Mesendoderm (in vitro differentiated cells): ENCODE data around the gene RBMX.
"Not testable (repeated sequence)": the region's sequence is repeated elsewhere in the genome, so short reads cannot be mapped to it uniquely, and the experiment has no call there.

Source experiments
- DNase-seq: peaks from one replicate; pipeline ENCODE4 v3.0.0; 2013
- H2AK5ac ChIP-seq: 2 replicates; pipeline ENCODE4 v1.6.1; 2013; ENCODE audit warnings: low read length, inconsistent platforms
- H2BK120ac ChIP-seq: 2 replicates; pipeline ENCODE4 v1.6.1; 2013; ENCODE audit warnings: low read depth, mild to moderate bottlenecking, low read length, moderate library complexity, mixed read lengths
- H2BK15ac ChIP-seq: replicated peaks from 2 replicates; pipeline ENCODE4 v1.6.1; 2013; ENCODE audit warnings: low read depth, mild to moderate bottlenecking, moderate library complexity
- H2BK5ac ChIP-seq: 2 replicates; pipeline ENCODE4 v1.6.1; 2013; ENCODE audit warnings: low read length, inconsistent platforms
- H3K18ac ChIP-seq: 2 replicates; pipeline ENCODE4 v1.6.1; 2013; ENCODE audit warnings: mild to moderate bottlenecking, low read length, mixed read lengths
- H3K23ac ChIP-seq: one replicate; pipeline ENCODE4 v1.6.1; 2013; ENCODE audit warnings: low read length
- H3K27ac ChIP-seq: 2 replicates; pipeline ENCODE4 v1.5.1; 2013; ENCODE audit warnings: low read depth, mild to moderate bottlenecking, inconsistent platforms, low read length, moderate library complexity
- H3K27me3 ChIP-seq: 2 replicates; pipeline ENCODE4 v1.6.1; 2013; ENCODE audit warnings: low read length, control low read depth, mild to moderate bottlenecking, inconsistent platforms; ENCODE audit not compliant: insufficient read depth, poor library complexity
- H3K36me3 ChIP-seq: 2 replicates; pipeline ENCODE4 v1.6.1; 2013; ENCODE audit warnings: low read length, inconsistent platforms; ENCODE audit not compliant: control insufficient read depth, insufficient read depth
- H3K4ac ChIP-seq: one replicate; pipeline ENCODE4 v1.6.1; 2013; ENCODE audit warnings: low read depth, mild to moderate bottlenecking, low read length, moderate library complexity
- H3K4me1 ChIP-seq: 2 replicates; pipeline ENCODE4 v1.6.1; 2013; ENCODE audit warnings: low read depth, low read length, inconsistent platforms; ENCODE audit not compliant: control insufficient read depth
- H3K4me2 ChIP-seq: 2 replicates; pipeline ENCODE4 v1.6.1; 2013; ENCODE audit warnings: low read length
- H3K4me3 ChIP-seq: 2 replicates; pipeline ENCODE4 v1.5.1; 2013; ENCODE audit warnings: mild to moderate bottlenecking, low read length
- H3K56ac ChIP-seq: one replicate; pipeline ENCODE4 v1.6.1; 2013; ENCODE audit warnings: low read length
- H3K79me1 ChIP-seq: 2 replicates; pipeline ENCODE4 v1.6.1; 2013; ENCODE audit warnings: low read length, inconsistent platforms
- H3K79me2 ChIP-seq: 2 replicates; pipeline ENCODE4 v1.6.1; 2013; ENCODE audit warnings: mild to moderate bottlenecking, low read length; ENCODE audit not compliant: control insufficient read depth, insufficient read depth
- H3K9ac ChIP-seq: 2 replicates; pipeline ENCODE4 v1.6.1; 2013; ENCODE audit warnings: low read length, inconsistent platforms
- H4K5ac ChIP-seq: one replicate; pipeline ENCODE4 v1.6.1; 2013; ENCODE audit warnings: low read length
- H4K8ac ChIP-seq: one replicate; pipeline ENCODE4 v1.6.1; 2013; ENCODE audit warnings: low read depth, mild to moderate bottlenecking, control low read depth, low read length, moderate library complexity
- WGBS: extraction: QIAGEN DNeasy Blood & Tissue Kit; methylation state at CpG from one replicate; pipeline ENCODE4 v1.1.7; 2013; ENCODE audit warnings: low lambda C conversion rate, missing lambda C conversion rate; ENCODE audit not compliant: insufficient coverage; ENCODE audit errors: extremely low coverage; 5-methylcytosine and 5-hydroxymethylcytosine counted together

The RBMX gene

DNA sequence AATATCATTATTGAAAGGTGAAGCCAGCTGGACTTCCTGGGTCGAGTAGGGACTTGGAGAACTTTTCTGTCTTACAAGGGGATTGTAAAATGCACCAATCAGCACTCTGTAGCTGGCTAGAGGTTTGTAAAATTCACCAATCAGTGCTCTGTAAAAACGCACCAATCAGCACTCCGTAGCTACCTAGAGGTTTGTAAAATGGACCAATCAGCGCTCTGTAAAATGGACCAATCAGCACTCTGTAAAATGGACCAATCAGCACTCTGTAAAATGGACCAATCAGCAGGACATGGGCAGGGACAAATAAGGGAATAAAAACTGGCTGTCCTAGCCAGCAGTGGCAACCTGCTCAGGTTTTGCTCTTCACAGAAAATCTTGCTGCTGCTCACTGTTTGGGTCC, 23.5 kb upstream of the RBMX start:
- not testable (repeated sequence) for H3K56ac ChIP-seq, H2BK5ac ChIP-seq, DNase-seq, H3K79me1 ChIP-seq, H3K9ac ChIP-seq, H3K4me2 ChIP-seq, H3K36me3 ChIP-seq, H3K79me2 ChIP-seq, H3K18ac ChIP-seq, H3K27ac ChIP-seq, H2BK120ac ChIP-seq, H3K27me3 ChIP-seq, H3K4me3 ChIP-seq, H2BK15ac ChIP-seq, H4K5ac ChIP-seq, H2AK5ac ChIP-seq, H3K23ac ChIP-seq, H3K4ac ChIP-seq, H3K4me1 ChIP-seq, H4K8ac ChIP-seq
- no CpG with 5 or more reads among the region's 4 CpGs for WGBS

DNA sequence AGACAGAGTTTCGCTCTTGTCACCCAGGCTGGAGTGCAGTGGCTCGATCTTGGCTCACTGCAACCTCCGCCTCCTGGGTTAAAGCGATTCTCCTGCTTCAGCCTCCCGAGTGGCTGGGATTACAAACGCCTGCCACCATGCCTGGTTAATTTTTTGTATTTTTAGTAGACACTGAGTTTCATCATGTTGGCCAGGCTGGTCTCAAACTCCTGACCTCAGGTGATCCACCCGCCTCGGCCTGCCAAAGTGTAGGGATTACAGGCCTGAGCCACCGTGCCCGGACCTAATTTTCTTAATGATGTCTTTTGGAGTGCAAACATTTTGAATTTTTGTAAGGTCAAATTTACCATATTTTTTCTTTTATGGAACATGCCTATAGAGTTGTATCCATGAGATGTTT, 19.5 kb upstream of the RBMX start:
- H2AK5ac ChIP-seq, H3K4me1 ChIP-seq, H3K79me1 ChIP-seq, H3K18ac ChIP-seq, H3K27ac ChIP-seq, H4K5ac ChIP-seq, H3K4me3 ChIP-seq, H2BK5ac ChIP-seq, H3K79me2 ChIP-seq, DNase-seq, H3K4me2 ChIP-seq, H2BK120ac ChIP-seq, H3K9ac ChIP-seq, H3K23ac ChIP-seq, H3K36me3 ChIP-seq, H3K4ac ChIP-seq, H4K8ac ChIP-seq, H3K56ac ChIP-seq, H3K27me3 ChIP-seq, H2BK15ac ChIP-seq: not testable (repeated sequence)
- WGBS: no CpG with 5 or more reads among the region's 10 CpGs

GRCh38 chrX:136899221-136899620, 18.7 kb upstream of the RBMX start:
- H3K79me1 ChIP-seq: no peaks in the 10 kb centered on the region
- H3K27ac ChIP-seq: no peak overlapping the region
- WGBS: no CpG with 5 or more reads among the region's 1 CpG
- no peak overlapping the region for H3K23ac ChIP-seq
- no peak overlapping the region for H2BK5ac ChIP-seq
- no peak overlapping the region for H4K5ac ChIP-seq
- no peak overlapping the region for H3K4me2 ChIP-seq
- no peaks in the 10 kb centered on the region for H3K27me3 ChIP-seq
- H3K18ac ChIP-seq: no peak overlapping the region
- no peak overlapping the region for H3K9ac ChIP-seq
- no peak overlapping the region for H3K56ac ChIP-seq
- no peaks in the 10 kb centered on the region for H3K79me2 ChIP-seq
- no peaks in the 10 kb centered on the region for H3K4me1 ChIP-seq
- no peaks in the 10 kb centered on the region for H3K36me3 ChIP-seq
- H3K4ac ChIP-seq: no peak overlapping the region
- no peak overlapping the region for H2BK120ac ChIP-seq
- no peak overlapping the region for H3K4me3 ChIP-seq
- no peak overlapping the region for H2BK15ac ChIP-seq
- no peak overlapping the region for H2AK5ac ChIP-seq
- no peak overlapping the region for H4K8ac ChIP-seq
- DNase-seq: no peak

DNA sequence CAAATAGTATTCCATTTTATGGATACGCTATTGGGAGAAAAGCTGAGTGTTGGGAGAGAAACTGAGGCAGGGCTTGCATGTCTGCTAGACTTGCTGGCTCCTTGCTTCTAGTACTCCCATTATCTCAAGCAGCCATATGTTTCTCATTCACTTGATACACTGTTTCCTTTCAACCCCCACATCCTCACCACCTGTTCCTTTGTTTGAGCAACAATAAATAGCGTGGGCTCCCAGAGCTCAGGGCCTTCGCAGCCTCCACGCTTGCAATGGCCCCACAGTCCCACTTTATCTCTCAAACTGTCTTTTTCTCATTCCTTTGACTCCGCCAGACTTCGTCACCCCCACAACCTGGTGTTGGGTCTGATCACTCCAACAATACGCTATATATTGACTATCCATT, 18.2 kb upstream of the RBMX start:
- H3K4me2 ChIP-seq, H2BK5ac ChIP-seq, H2AK5ac ChIP-seq, H3K18ac ChIP-seq, H3K79me2 ChIP-seq, H3K27me3 ChIP-seq, H3K79me1 ChIP-seq, H3K23ac ChIP-seq, H4K8ac ChIP-seq, H3K36me3 ChIP-seq, H3K4ac ChIP-seq, H3K27ac ChIP-seq, H3K4me3 ChIP-seq, H2BK120ac ChIP-seq, H4K5ac ChIP-seq, H3K9ac ChIP-seq, H3K4me1 ChIP-seq, H2BK15ac ChIP-seq, H3K56ac ChIP-seq, DNase-seq: not testable (repeated sequence)
- WGBS: no CpG with 5 or more reads among the region's 7 CpGs

DNA sequence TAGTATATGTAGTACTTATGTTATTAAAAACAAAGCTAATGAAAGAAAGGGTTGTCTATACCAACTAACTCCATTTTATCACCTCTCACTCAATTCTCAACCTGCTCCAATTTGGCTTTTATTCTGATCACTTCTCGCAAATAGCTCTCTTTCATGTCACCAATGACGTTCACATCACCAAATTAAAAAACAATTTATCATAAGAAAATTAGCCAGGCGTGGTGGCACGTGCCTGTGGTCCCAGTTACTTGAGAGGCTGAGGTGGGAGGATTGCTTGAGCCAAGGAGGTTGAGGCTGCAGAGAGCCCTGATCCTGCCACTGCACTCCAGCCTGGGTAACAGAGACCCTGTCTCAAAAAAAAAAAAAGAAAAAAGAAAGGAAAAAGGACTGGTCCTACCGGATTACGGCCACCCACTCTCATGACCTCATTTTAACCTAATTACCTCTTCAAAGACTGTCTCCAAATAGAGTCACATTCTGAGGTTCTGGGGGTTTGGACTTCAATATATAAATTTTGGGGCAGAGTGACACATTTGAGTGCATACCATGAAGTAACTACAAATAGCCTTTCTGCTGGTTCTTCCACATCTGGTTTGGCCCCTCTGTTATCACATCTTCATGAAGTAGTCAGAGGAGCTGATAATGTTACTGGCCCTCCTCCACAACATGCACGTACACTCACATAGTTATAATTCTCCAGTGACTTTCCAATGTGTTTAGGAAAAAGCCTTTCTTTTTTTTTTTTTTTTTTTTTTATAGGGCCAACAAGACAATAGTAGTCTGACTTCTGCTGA, 15.8 kb upstream of the RBMX start:
- no peak overlapping the region for H2BK5ac ChIP-seq
- H4K8ac ChIP-seq: no peak overlapping the region
- no peak overlapping the region for H3K18ac ChIP-seq
- H3K4me1 ChIP-seq: no peaks in the 10 kb centered on the region
- H3K36me3 ChIP-seq: no peaks in the 10 kb centered on the region
- no peak for DNase-seq
- H3K56ac ChIP-seq: no peak overlapping the region
- no peak overlapping the region for H2AK5ac ChIP-seq
- H2BK15ac ChIP-seq: no peak overlapping the region
- H3K4me3 ChIP-seq: no peak overlapping the region
- H3K79me2 ChIP-seq: no peaks in the 10 kb centered on the region
- no peak overlapping the region for H2BK120ac ChIP-seq
- no peak overlapping the region for H3K27ac ChIP-seq
- H3K23ac ChIP-seq: no peak overlapping the region
- no peaks in the 10 kb centered on the region for H3K27me3 ChIP-seq
- 100% methylated on average over 1 of the region's 7 CpGs for WGBS
- H3K9ac ChIP-seq: no peak overlapping the region
- no peaks in the 10 kb centered on the region for H3K79me1 ChIP-seq
- no peak overlapping the region for H3K4me2 ChIP-seq
- H4K5ac ChIP-seq: no peak overlapping the region
- no peak overlapping the region for H3K4ac ChIP-seq

DNA sequence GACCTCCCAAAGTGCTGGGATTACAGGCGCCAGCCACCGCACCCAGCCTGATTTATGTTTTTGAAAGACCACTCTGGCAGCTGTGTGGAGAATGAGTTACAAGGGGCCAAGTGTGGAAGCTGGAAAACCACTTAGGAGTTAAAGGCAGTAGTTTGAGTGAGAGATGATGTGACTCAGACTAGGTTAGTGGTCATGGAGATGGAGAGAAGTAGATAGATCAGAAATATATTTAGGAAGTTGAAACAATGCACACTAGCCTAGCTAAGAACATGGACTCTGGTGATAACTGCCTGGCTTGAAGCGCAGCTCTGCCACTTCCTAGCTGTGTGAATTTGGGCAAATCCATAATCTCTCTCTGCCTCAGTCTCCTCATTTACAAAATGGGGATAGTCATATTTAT, 11.9 kb upstream of the RBMX start:
- Histone ChIP-seq H3K4me1 (no peaks in the 10 kb centered on the region), H3K4ac (no peak overlapping the region), H2BK15ac (no peak overlapping the region), H4K8ac (no peak overlapping the region), H3K79me2 (no peaks in the 10 kb centered on the region), H3K9ac (no peak overlapping the region), H3K23ac (no peak overlapping the region), H3K36me3 (no peaks in the 10 kb centered on the region), H3K4me3 (no peak overlapping the region), H2BK5ac (no peak overlapping the region), H3K56ac (no peak overlapping the region), H3K18ac (no peak overlapping the region), H2AK5ac (no peak overlapping the region), H3K27ac (no peak overlapping the region), H2BK120ac (no peak overlapping the region), H3K79me1 (no peaks in the 10 kb centered on the region), H3K27me3 (no peaks in the 10 kb centered on the region), H4K5ac (no peak overlapping the region), H3K4me2 (no peak overlapping the region)
- no peak for DNase-seq
- WGBS: no CpG with 5 or more reads among the region's 3 CpGs
